SH-SY5Y (cell line): ENCODE results near the gene C11orf52.

Experiments used
- GATA2 ChIP-seq: IDR thresholded peaks from 2 replicates; pipeline ENCODE4 v1.6.1; 2011; ENCODE audit warnings: mild to moderate bottlenecking, low read depth, low read length
- GATA3 ChIP-seq: IDR thresholded peaks from 2 replicates; pipeline ENCODE4 v1.6.1; 2011; ENCODE audit warnings: low read depth, mild to moderate bottlenecking, low read length, moderate library complexity

DNA sequence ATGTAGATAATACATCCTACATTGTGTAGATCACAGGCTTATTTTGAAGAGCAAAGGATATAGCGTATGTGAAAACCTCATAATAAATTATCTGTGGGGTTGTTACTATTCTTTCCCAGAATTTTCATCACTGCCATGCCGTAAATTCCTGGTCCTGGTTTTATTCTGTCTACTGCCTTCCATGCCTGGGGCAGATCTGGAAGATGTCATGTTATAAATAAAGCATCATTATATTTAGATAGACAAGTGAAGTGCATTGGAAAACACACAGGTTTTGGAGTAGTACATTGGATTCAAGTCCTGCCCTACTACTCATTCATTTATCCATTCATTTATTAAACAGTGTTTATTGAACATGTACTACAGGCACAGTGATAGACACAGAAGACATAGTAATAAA lies 2.2 kb downstream of the C11orf52 start:
- TF ChIP-seq GATA3 = no peak
- TF ChIP-seq GATA2 = no peak
